HG02852 (cell line): ENCODE data around the gene PJA2.
"Not testable (repeated sequence)": the region's sequence is repeated elsewhere in the genome, so short reads cannot be mapped to it uniquely, and the experiment has no call there.

Experiments used
- ATAC-seq: cut with Tn5 transposase; IDR thresholded peaks from one replicate; pipeline ENCODE4 v1.9.1; 2021; ENCODE audit warnings: mild to moderate bottlenecking, moderate library complexity; ENCODE audit not compliant: unreplicated experiment

The PJA2 gene

GRCh38 chr5:109310315-109310714 is 99.5 kb downstream of the PJA2 start:
- no peak for ATAC-seq

GRCh38 chr5:109309326-109310063 is 100.3 kb downstream of the PJA2 start:
- no peak for ATAC-seq

GRCh38 chr5:109307951-109308350 is 101.8 kb downstream of the PJA2 start:
- no peak for ATAC-seq

GRCh38 chr5:109307456-109307855 is 102.3 kb downstream of the PJA2 start:
- no peak for ATAC-seq

GRCh38 chr5:109305352-109305751 is 104.4 kb downstream of the PJA2 start:
- no peak for ATAC-seq

GRCh38 chr5:109304309-109304708 is 105.5 kb downstream of the PJA2 start:
- no peak for ATAC-seq

- no peak for ATAC-seq
Measured at GRCh38 chr5:109300367-109300766, 109.4 kb downstream of the PJA2 start.

GRCh38 chr5:109299557-109299956 is 110.2 kb downstream of the PJA2 start:
- no peak for ATAC-seq

- ATAC-seq = no peak
Measured at GRCh38 chr5:109298794-109299193, 111.0 kb downstream of the PJA2 start.

GRCh38 chr5:109297900-109298299 is 111.9 kb downstream of the PJA2 start:
- no peak for ATAC-seq

GRCh38 chr5:109291090-109291489 is 118.7 kb downstream of the PJA2 start:
- ATAC-seq = no peak

- no peak for ATAC-seq
Measured at GRCh38 chr5:109290231-109290630, 119.5 kb downstream of the PJA2 start.

- ATAC-seq = not testable (repeated sequence)
Measured at GRCh38 chr5:109286628-109287027, 123.1 kb downstream of the PJA2 start.
